HG03439 (cell line): ENCODE results near the gene EDARADD.

Experiments
- ATAC-seq: cut with Tn5 transposase; IDR thresholded peaks from one replicate; pipeline ENCODE4 v1.9.1; 2021; ENCODE audit warnings: mild to moderate bottlenecking, moderate library complexity; ENCODE audit not compliant: unreplicated experiment

Gene EDARADD

GRCh38 chr1:236392182-236392581 is 1.9 kb upstream of the EDARADD start:
- no peak for ATAC-seq

- peak; percentile 22 for ATAC-seq
These were observed 768 bp downstream of the EDARADD start for GRCh38 chr1:236394879-236395229.

- peak; percentile 63 for ATAC-seq
These were observed 1.3 kb downstream of the EDARADD start for GRCh38 chr1:236395230-236395946.

DNA sequence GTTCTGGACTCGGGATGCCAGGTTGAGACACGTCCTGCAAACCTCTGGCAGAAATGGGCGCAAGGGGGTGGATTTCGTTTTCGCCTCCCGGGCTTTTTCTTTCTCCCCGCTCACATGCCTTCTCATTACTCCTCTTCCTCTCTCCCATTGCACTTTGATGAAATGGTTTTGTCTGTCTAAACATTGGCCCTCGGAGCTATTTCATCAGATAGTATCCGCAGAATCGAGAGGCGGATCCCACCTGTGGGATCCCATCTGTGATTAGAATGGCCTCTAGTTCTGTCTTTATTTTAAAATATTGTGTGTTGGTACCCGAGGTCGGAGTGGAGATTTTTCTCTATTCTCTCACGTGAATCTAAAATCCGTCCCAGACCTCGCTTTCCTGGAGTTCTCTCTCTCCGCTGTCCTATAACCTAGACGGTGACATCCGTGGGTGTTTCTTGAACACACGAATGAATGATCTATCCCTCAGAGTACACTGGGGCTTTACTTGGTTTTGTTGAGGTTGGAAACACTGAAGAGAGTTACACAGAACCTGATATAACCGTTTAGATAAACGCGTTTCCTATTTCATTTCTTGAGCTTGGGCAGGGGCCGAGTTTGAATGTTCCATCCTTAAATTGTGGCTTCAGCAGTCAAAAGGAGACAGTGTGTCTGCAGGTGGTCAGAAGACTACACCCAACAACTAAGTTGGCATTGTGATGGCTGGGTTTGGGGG is 2.0 kb downstream of the EDARADD start:
- no peak for ATAC-seq

GRCh38 chr1:236396665-236397043 is 2.6 kb downstream of the EDARADD start:
- no peak for ATAC-seq

- no peak for ATAC-seq
These were observed 3.2 kb downstream of the EDARADD start for GRCh38 chr1:236397173-236397759.

GRCh38 chr1:236398538-236398937 is 4.5 kb downstream of the EDARADD start:
- no peak for ATAC-seq

- no peak for ATAC-seq
These were observed 6.0 kb downstream of the EDARADD start for GRCh38 chr1:236400061-236400603.

GRCh38 chr1:236401698-236402097 is 7.6 kb downstream of the EDARADD start:
- no peak for ATAC-seq

DNA sequence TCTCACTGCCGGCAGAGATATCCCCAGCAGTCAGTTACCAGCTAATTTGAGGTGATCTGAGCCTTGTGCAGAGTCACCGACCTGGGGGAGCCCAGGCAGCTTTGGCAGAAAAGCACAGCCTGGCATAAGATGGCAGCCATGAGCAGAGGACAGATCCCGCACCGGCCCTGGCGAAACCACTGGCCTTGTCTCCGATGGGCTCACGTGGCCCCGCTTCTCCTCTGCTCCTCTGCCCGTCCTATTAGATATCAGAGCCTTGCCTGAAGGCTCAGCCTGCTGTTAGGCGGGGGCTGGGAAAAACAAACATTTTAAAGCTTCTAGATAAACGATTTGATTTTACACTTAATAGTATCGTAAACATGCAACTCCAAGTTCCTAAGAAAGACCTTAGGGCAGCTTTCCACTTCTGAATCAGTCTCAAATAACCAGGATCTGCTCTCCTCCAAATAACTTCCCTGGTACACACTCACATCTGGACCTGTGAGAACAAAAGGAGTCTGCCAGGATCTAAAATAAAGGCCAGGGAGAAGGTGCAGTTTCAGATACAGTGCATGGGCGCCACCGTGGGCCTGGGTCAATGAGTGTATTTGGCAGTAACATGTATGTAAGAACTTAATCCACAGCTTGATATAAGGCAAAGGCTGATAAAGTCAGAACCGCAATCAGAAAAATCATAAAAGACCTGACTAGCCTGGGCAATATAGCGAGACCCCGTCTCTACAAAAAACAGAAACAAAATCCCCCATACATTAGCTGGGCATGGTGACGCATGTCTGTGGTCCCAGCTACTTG is 10.0 kb downstream of the EDARADD start:
- ATAC-seq, result no peak

DNA sequence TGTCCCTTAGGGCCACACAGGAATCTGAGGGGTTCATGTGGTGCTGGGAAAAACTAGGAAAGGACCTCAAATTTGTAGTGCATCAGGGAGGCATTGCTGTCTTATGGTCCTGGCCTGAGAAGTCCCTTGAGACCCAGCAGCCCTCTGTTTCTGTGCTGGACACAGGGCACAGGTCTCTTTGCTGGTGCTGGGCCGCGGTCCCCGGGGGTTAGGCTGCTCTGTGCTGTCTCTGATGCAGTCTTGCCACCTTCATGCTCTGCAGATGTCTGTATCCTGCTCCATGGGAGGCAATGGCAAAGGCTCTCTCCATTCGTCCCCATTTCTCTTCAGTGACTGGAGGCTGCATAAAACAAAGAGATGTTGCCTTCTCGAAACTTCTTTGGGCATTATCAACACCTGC is 13.0 kb downstream of the EDARADD start:
- ATAC-seq, result no peak

- no peak for ATAC-seq
These were observed 19.6 kb downstream of the EDARADD start for GRCh38 chr1:236413688-236414087.

DNA sequence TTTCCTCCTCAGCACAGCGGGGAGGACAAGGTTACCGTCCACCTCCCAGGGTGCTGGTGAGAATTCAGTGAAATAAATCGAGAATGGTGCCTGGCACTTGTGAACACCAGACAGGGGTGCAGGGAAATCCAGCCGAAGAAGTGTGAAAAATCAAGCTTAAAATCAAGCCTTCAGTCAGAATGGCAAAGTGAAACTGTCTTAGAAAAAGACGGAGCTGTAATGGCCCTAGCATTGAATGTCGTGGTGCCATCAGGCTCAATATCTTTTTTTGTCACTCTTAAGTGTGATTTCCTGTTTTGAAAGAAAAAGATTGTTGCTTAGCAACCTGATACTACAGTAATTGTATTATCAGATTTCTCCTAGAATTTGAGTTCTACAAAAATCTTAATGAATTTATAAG is 22.1 kb downstream of the EDARADD start:
- ATAC-seq, result no peak

DNA sequence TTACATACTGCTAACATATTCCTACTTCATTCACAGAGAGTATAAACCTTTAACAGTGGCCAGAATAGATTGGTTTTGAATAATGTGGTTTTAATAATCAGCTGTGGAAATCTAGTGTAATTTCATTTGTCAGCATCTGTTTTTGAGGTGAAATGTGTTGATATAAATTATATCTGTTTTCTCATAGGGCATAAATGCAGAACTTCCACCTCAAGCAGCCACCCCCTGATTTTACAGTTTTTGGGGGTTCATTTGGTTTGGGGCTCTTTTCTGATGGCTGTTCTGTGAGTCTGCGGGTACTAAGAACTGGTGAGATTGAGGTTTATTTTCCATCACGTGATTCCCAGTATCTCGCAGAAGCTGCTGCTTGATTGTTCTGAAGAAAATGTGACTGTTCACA is 23.2 kb downstream of the EDARADD start:
- no peak for ATAC-seq

DNA sequence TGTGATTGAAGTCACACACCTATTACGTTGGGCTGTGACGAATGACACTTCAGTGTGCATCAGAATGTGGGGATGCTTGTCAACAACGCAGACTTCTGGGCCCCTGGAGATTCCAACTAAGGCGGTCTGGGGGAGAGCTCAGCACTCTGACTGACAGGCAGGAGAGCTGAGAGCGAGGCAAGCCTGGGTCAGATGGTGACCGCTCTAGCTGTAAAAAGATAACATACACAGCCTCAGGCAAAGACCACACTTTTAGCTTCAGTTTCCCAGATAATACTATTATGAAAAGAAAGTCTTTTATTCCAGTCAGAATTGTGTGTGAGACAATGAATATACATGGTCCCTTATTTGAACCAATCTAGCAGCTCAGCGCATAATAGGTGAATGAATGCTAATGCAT is 25.4 kb downstream of the EDARADD start:
- ATAC-seq, result no peak

GRCh38 chr1:236421022-236421421 is 26.9 kb downstream of the EDARADD start:
- ATAC-seq, result no peak

DNA sequence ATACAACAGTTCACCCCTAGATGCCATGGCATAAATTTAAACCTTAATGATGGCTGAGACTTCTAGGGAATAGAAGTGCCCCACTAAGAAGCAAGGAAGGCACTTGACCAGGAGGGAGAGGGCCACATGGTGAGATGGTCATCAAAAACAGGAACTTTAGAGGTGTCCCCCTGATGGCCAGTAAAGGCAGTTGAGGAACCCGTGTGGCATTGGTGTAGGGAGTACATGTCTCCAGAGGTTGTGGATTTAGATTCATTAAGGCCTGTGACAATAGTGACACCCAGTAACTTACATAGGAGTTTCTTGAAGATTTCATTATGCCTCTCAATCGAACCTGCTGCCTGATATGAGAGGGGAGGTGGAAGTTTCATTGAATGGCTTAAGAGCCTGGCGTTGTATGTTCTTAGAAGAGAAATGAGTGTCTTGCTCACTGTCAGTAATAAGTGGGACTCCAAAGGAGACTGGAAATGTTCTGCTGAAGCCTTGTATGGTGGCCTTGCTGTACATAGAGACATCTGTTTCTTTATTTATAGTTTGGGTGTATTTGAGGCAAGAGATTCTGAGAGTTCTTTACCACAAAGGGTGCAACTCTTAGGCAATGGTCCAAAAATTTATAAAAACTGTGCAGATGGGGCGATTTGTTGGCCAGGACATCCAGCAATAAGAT is 27.9 kb downstream of the EDARADD start:
- no peak for ATAC-seq

DNA sequence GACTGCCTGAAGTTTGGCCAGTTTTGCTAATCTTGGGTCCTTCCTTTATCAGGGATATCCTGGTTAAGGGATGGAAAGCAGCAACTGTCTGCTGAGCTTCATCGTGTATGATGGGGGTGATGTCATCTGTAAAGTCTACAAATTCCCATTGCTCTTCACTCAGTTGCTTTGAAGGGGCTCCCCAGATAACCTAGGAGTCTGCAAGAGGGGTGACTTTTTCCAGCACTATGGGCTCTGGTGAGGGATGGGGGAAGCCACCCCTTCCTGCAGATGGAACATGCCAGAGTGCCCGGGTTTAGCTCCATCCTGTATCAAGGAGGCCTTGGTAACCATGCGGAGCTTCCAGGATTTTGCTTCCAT is 28.4 kb downstream of the EDARADD start:
- ATAC-seq, result no peak

- ATAC-seq, result peak; percentile 93
These were observed 31.1 kb downstream of the EDARADD start for GRCh38 chr1:236425031-236425663.

DNA sequence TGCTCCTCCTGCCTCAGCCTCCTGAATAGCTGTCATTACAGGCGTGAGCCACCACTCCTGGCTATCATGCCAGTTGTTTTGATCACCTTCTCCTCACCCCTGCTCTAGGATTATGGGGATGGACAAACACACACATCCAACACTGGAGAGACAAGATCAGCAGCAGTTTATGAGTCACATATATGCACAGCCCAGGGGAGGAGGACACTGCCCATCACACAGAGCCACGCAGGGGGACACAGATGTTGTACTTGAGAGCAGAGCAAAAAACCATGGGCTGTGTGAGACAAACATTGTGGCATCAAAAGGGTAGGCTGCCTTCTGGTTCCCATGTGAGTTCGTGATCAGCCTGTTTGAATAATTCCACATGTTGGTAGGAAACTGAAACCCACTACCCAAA is 32.1 kb downstream of the EDARADD start:
- no peak for ATAC-seq
